Measurements from ENCODE around the gene EFNB3. TPM values are rescaled to one million over a fixed set of nuclear protein-coding genes. Genes with fewer than 3 reads are reported as not detected.

The EFNB3 gene
- polyA plus RNA-seq, 1 of the 3 experiments (the other 2 are of a cell fraction), result 26.1 TPM

GRCh38 chr17:7656958-7657609 lies 47.9 kb upstream of the EFNB3 start (continued):
- TF ChIP-seq YY1 (IDR thresholded peaks at IDR 0.05; ENCODE audit: low read depth) (no peak), IRF3 (IDR thresholded peaks at IDR 0.05; ENCODE audit: low read depth, low read length) (no peak), ZBTB33 (IDR thresholded peaks at IDR 0.05; ENCODE audit: borderline replicate concordance, low read depth) (no peak), NRF1 (IDR thresholded peaks at IDR 0.05; ENCODE audit: low read depth, low read length) (no peak), RFX5 (IDR thresholded peaks at IDR 0.05; ENCODE audit: low read length) (no peak), TEAD4 (IDR thresholded peaks at IDR 0.05; ENCODE audit: borderline replicate concordance, insufficient read depth) (no peak)

- Histone ChIP-seq H3K9me2 (no peaks in the 10 kb centered on the region), H3K9ac (no peak overlapping the region), H3K79me2 (ENCODE audit: insufficient read depth) (no peaks in the 10 kb centered on the region), H3K36me3 (replicated peaks in 1 of 2; ENCODE audit: control insufficient read depth in 1 of 2, insufficient read depth in 2 of 2, low read length in 1 of 2) (peaks cover 23 to 25% of the 10 kb centered on the region in 2 experiments), H3K27me3 (ENCODE audit: insufficient read depth) (no peaks in the 10 kb centered on the region), H3K4me3 (ENCODE audit: low read depth in 2 of 2, low read length in 1 of 2) (no peak overlapping the region), H3K9me3 (no peaks in the 10 kb centered on the region), H4K20me1 (ENCODE audit: insufficient read depth) (no peaks in the 10 kb centered on the region), H3K4me1 (ENCODE audit: control insufficient read depth in 1 of 2, insufficient read depth in 2 of 2, low read depth in 1 of 2, low read length in 1 of 2) (no peaks in the 10 kb centered on the region), H2AFZ (ENCODE audit: low read depth) (no peak overlapping the region), H3K27ac (ENCODE audit: low read depth in 2 of 2, low read length in 1 of 2) (no peak overlapping the region), H3F3A (replicated peaks; ENCODE audit: insufficient read depth) (peaks cover 5% of the 10 kb centered on the region), H3K4me2 (no peak overlapping the region)
- POLR2A ChIA-PET, result interaction anchor here (0.6 to 1.0 kb wide), 4 partner anchors 11 to 305 kb away, joined by 3 to 4 read pairs (median 3); no protein-coding TSS in a partner anchor
- CTCF ChIA-PET, result interaction anchor here (0.7 to 1.1 kb wide), 2 partner anchors 9 to 262 kb away, joined by 3 read pairs; no protein-coding TSS in a partner anchor
- WGBS (ENCODE audit: low lambda C conversion rate), result 95% methylated on average over 8 of the region's 10 CpGs
- no peak for DNase-seq
- TF ChIP-seq FOXM1 (IDR thresholded peaks at IDR 0.05; ENCODE audit: low read depth), result no peak
- TF ChIP-seq EP300 (IDR thresholded peaks at IDR 0.05; ENCODE audit: borderline replicate concordance in 1 of 2, low read depth in 1 of 2, low read length in 1 of 2), result no peak
- TF ChIP-seq CTCF (IDR thresholded peaks at IDR 0.05), result no peak
- TF ChIP-seq RXRA (IDR thresholded peaks at IDR 0.05; ENCODE audit: borderline replicate concordance, low read depth), result no peak
- TF ChIP-seq REST (IDR thresholded peaks at IDR 0.05; ENCODE audit: low read depth, low read length), result no peak
- TF ChIP-seq SIN3A (IDR thresholded peaks at IDR 0.05; ENCODE audit: borderline replicate concordance, low read depth, low read length), result no peak
- TF ChIP-seq POLR2AphosphoS5 (IDR thresholded peaks at IDR 0.05; ENCODE audit: low read depth, low read length), result no peak
- no peak for TF ChIP-seq TAF1 (IDR thresholded peaks at IDR 0.05; ENCODE audit: borderline replicate concordance, low read depth, low read length)
- no peak for TF ChIP-seq YY1 (IDR thresholded peaks at IDR 0.05; ENCODE audit: low read depth)
- no peak for TF ChIP-seq IRF3 (IDR thresholded peaks at IDR 0.05; ENCODE audit: low read depth, low read length)
- no peak for TF ChIP-seq USF1 (IDR thresholded peaks at IDR 0.05; ENCODE audit: borderline replicate concordance, low read depth)
- TF ChIP-seq ELF1 (IDR thresholded peaks at IDR 0.05), result no peak
Observed at GRCh38 chr17:7667656-7668406, 37.2 kb upstream of the EFNB3 start.

Measured in SK-N-SH (cell line).